Epithelial cell of proximal tubule (primary cell): ENCODE results near the gene DDIT4. TPM values are rescaled to one million over a fixed set of nuclear protein-coding genes. Genes with fewer than 3 reads are reported as not detected.

Experiments
- DNase-seq: peaks from one replicate; pipeline ENCODE4 v3.0.0-alpha.2; 2011; ENCODE audit warnings: low read depth
- H3K4me3 ChIP-seq: 2 replicates; pipeline ENCODE4 v1.5.1; 2011; ENCODE audit warnings: low read depth, mild to moderate bottlenecking, low read length
- CTCF ChIP-seq: conservative IDR thresholded peaks from 2 replicates; pipeline ENCODE4 v1.5.1; 2012; ENCODE audit warnings: low read depth, mild to moderate bottlenecking, low read length
- total RNA-seq: library from RNA; depleted of rRNA; stranded (reverse); fragments of >200 nt; gene quantifications from 2 replicates; pipeline ENCODE4 v1.2.3, GENCODE V29; 2015

The DDIT4 gene
- total RNA-seq, 1 donor from 2014 or later = 122 TPM

GRCh38 chr10:72251635-72252034 is 22.1 kb upstream of the DDIT4 start:
- no peak for TF ChIP-seq CTCF
- no peak for DNase-seq
- no peak overlapping the region for H3K4me3 ChIP-seq

GRCh38 chr10:72252972-72253371 is 20.8 kb upstream of the DDIT4 start:
- no peak overlapping the region for H3K4me3 ChIP-seq

GRCh38 chr10:72253578-72253977 is 20.1 kb upstream of the DDIT4 start:
- no peak for TF ChIP-seq CTCF
- H3K4me3 ChIP-seq = no peak overlapping the region
- no peak for DNase-seq

More at GRCh38 chr10:72252972-72253371, 20.8 kb upstream of the DDIT4 start:
- TF ChIP-seq CTCF = no peak
- DNase-seq = no peak

GRCh38 chr10:72254813-72255568 is 18.7 kb upstream of the DDIT4 start:
- TF ChIP-seq CTCF = peak; percentile 21
- H3K4me3 ChIP-seq = peak overlapping the region; percentile 13
- no peak for DNase-seq

- no peak overlapping the region for H3K4me3 ChIP-seq
- TF ChIP-seq CTCF = no peak
- no peak for DNase-seq
These were observed 17.6 kb upstream of the DDIT4 start for GRCh38 chr10:72255977-72256729.

GRCh38 chr10:72257051-72257892 is 16.5 kb upstream of the DDIT4 start:
- no peak for TF ChIP-seq CTCF
- DNase-seq = no peak
- H3K4me3 ChIP-seq = no peak overlapping the region
